ENCODE data around the gene TMEM30A.

TMEM30A gene

DNA sequence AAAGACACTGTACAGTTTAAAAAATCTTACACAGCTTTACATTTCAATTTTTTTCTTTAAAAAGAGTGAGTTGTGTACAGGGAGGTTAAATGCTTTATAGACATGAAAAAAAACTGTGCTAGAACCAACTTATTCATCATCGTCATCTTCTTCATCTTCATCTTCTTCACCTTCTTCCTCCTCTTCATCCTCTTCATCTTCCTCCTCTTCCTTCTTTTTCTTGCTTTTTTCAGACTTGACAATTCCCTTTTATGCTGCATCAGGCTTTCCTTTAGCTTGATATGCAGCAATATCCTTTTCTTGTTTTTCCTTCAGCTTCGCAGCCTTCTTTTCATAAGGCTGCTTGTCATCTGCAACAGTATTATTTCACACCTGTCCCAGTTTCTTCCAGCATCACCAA lies 34.3 kb upstream of the TMEM30A start:
- no peak overlapping the region for H3K4me3 ChIP-seq (replicated peaks; ENCODE audit: low read depth, low read length)
- TF ChIP-seq, protein P1, sequence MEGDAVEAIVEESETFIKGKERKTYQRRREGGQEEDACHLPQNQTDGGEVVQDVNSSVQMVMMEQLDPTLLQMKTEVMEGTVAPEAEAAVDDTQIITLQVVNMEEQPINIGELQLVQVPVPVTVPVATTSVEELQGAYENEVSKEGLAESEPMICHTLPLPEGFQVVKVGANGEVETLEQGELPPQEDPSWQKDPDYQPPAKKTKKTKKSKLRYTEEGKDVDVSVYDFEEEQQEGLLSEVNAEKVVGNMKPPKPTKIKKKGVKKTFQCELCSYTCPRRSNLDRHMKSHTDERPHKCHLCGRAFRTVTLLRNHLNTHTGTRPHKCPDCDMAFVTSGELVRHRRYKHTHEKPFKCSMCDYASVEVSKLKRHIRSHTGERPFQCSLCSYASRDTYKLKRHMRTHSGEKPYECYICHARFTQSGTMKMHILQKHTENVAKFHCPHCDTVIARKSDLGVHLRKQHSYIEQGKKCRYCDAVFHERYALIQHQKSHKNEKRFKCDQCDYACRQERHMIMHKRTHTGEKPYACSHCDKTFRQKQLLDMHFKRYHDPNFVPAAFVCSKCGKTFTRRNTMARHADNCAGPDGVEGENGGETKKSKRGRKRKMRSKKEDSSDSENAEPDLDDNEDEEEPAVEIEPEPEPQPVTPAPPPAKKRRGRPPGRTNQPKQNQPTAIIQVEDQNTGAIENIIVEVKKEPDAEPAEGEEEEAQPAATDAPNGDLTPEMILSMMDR (IDR thresholded peaks at IDR 0.05; ENCODE audit: low read depth, low read length, missing control alignments) = no peak
- DNase-seq (ENCODE audit: extremely low read depth, low read depth) = no peak

DNA sequence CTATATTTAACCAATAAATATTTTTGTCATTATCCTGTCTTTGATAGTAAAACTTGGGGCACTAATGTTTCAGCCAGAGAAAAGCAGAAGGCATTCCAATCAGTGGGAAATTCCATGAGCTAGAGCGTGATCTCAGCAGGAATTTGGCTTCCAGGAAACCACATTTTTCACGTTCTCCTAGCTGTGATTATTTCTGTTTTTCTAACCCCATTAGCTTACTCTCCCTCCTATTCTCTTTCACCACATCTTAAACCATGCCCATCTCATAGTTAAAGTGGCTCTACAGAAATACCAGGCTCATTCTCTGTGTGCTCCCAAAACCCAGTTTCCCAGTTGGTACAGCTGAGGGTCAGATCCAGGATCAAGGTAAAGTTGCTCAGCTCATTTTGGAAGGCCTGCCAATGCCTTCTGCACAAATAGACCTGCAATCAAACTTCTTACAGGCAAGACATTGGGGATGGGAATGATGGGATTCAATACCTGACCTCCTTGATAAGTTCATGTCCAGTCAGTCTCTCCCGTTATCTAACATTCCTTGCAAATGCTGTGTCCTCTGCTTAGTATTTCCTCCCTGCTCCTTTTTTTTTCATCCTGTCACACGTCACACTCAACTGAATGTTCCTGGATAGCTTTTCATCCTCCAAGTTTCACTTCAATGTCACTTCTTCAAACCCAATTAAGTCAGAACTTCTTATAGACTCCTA lies 33.1 kb upstream of the TMEM30A start:
- DNase-seq (ENCODE audit: extremely low read depth, low read depth) = peak; percentile 25
- TF ChIP-seq, protein P1 (IDR thresholded peaks at IDR 0.05; ENCODE audit: low read depth, low read length, missing control alignments) = no peak
- no peak overlapping the region for H3K4me3 ChIP-seq (replicated peaks; ENCODE audit: low read depth, low read length)

DNA sequence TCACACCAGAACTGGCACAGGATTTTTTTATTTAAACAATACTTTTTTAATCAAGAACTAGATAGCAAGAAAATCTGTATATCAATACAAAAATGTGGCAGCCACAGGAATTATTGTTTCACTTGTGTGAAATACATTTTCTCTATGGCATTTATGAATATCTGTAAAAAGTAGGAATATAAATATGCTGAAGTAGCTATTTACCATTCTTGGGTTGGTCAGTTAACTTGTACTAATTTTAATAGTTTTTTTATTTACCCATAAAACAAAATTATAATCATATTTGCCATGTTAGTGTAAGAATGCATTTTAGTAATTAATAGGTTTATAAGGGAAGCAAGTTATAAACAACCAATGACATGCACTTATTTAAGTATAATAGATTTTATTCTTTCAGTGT lies 31.4 kb upstream of the TMEM30A start:
- no peak for DNase-seq (ENCODE audit: extremely low read depth, low read depth)
- TF ChIP-seq, protein P1 (IDR thresholded peaks at IDR 0.05; ENCODE audit: low read depth, low read length, missing control alignments) = no peak
- no peak overlapping the region for H3K4me3 ChIP-seq (replicated peaks; ENCODE audit: low read depth, low read length)

DNA sequence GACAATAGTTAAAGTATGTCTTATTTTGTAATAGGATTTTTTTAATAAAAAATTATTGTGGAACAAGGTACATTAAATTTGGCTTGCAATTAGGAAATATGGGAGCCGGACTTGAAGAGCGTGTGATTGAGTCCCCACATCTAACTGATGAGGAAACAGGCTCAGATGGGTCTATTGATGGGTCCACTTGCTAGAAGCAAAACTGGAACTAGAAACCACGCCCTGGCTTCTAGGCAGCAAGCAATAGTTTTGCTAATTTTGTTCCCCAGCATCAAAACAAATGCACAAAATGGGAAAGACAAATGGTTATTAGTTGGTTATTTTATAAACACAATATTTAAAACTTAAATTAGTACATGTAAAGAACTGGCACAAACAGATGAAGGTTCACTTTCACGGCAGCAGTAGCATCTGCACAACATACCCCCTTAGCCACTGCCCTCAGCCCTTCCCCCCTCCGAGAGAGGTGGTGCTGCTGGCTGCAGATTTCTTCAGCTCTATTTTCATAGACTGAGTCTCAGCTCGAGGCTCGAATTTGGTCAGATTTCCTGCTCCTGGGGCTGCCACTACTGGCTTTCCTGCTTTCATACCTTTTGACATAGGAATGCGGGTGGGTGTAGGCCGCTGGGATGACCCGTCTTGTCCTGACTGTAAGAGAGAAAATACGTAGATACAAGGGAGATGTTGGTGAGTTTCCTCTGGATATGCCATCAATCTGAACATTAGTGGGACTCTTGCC lies 23.8 kb upstream of the TMEM30A start:
- TF ChIP-seq, protein P1 (IDR thresholded peaks at IDR 0.05; ENCODE audit: low read depth, low read length, missing control alignments) = no peak
- DNase-seq (ENCODE audit: extremely low read depth, low read depth) = no peak
- H3K4me3 ChIP-seq (replicated peaks; ENCODE audit: low read depth, low read length) = no peak overlapping the region

DNA sequence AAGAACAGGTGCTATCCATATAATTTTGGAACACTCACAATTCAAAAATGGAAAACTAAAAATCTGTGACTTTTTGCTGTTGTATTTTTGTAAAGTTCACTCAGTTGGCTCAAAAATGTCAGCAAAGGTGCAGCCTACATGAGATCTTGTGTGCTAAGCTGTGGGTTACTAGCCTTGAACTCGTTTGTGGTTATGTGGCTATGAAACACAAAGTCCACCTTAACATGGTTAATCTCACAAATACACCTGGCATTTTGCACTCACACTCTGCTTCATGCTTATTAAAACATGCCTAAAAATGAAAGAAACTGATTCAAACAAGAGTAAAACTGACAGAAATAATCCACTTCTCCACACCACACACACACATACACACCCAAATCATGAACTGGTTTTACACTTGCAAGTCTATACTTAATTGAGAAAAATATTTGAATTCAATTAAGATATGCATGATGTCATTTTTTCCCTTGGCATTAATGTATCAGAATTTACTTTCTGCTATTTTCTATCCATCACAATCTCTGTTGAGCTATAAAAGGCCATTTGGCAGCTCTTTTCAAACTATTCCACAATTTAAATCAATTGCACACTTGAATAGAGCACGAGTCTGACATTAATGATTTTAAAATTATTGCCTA lies 22.9 kb upstream of the TMEM30A start:
- DNase-seq (ENCODE audit: extremely low read depth, low read depth) = no peak
- TF ChIP-seq, protein P1 (IDR thresholded peaks at IDR 0.05; ENCODE audit: low read depth, low read length, missing control alignments) = no peak
- H3K4me3 ChIP-seq (replicated peaks; ENCODE audit: low read depth, low read length) = no peak overlapping the region

DNA sequence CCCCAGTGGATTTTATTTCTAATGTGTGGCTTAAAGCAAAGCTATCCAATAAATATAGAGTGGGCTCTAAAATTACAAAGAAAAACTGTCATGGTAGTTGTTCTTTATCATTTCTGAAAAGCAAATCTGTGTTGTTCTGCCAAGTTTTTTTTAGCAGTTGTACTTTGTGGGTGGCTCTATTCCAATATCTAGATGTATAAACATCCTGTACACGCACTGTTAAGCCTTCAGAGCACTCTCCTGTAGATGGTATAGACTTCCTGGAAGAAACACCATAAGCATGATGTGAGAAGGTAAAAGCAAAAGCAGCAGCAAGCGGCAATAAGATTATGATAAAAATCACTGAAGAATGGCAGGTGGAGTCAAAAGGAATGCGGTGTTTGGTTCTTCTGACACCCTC lies 21.5 kb upstream of the TMEM30A start:
- TF ChIP-seq, protein P1 (IDR thresholded peaks at IDR 0.05; ENCODE audit: low read depth, low read length, missing control alignments) = no peak
- no peak overlapping the region for H3K4me3 ChIP-seq (replicated peaks; ENCODE audit: low read depth, low read length)
- DNase-seq (ENCODE audit: extremely low read depth, low read depth) = no peak
